Breast epithelium (tissue), 3 donors: ENCODE measurements around the gene CHCHD2.

Experiments
- CTCF ChIP-seq, 3 donors: fragments of 450-650 bp; IDR thresholded peaks; one replicate each; pipeline ENCODE4 v1.5.1; 2016 to 2017; ENCODE audit warnings: antibody characterized with exemption in 3 of 3, mild to moderate bottlenecking in 3 of 3, moderate library complexity in 3 of 3
- POLR2A ChIP-seq: fragments of 450-650 bp; IDR thresholded peaks from one replicate; pipeline ENCODE4 v1.6.1; 2016; ENCODE audit warnings: antibody characterized with exemption, mild to moderate bottlenecking, moderate library complexity
- POLR2AphosphoS5 ChIP-seq, 3 donors: sonication (generic); formaldehyde crosslinking; IDR thresholded peaks; one replicate each; pipeline ENCODE4 v1.6.1; 2017; ENCODE audit warnings: antibody characterized with exemption in 3 of 3

- no peak for TF ChIP-seq POLR2AphosphoS5 (IDR thresholded peaks at IDR 0.05)
- TF ChIP-seq POLR2A: no peak
- TF ChIP-seq CTCF (IDR thresholded peaks at IDR 0.05): no peak
These were observed 24.5 kb downstream of the CHCHD2 start for GRCh38 chr7:56081626-56082340.
